Nucleus accumbens (tissue), 56 donors: ENCODE results near the gene COX8C.

Experiments used
- DNase-seq, 56 donors: peaks; one replicate each; lab custom pipeline; 2025; lab: John Stamatoyannopoulos, UW

Gene COX8C

GRCh38 chr14:93346926-93347721, at the start of gene COX8C:
COX8C (plus strand) TSS chr14:93347182; CDS start chr14:93347269, 87 bp downstream.
- DNase-seq, result no peak

- DNase-seq, result no peak
These were observed 47.6 kb upstream of the COX8C start for GRCh38 chr14:93299416-93299815.

GRCh38 chr14:93299866-93300265, 47.1 kb upstream of the COX8C start:
- no peak for DNase-seq

- DNase-seq, result no peak
These were observed 45.0 kb upstream of the COX8C start for GRCh38 chr14:93301821-93302447.

- no peak for DNase-seq
These were observed 44.0 kb upstream of the COX8C start for GRCh38 chr14:93302688-93303581.

GRCh38 chr14:93303659-93304058, 43.3 kb upstream of the COX8C start:
- DNase-seq, result peak in 23 of 56 donors; percentile 1 to 41 (median 15)

- DNase-seq, result no peak
These were observed 42.2 kb upstream of the COX8C start for GRCh38 chr14:93304771-93305170.

GRCh38 chr14:93305725-93306418, 41.1 kb upstream of the COX8C start:
- DNase-seq, result no peak

- DNase-seq, result no peak
These were observed 40.2 kb upstream of the COX8C start for GRCh38 chr14:93306812-93307211.

- DNase-seq, result no peak
These were observed 38.2 kb upstream of the COX8C start for GRCh38 chr14:93308686-93309345.

- DNase-seq, result no peak
These were observed 37.5 kb upstream of the COX8C start for GRCh38 chr14:93309427-93309966.

- DNase-seq, result no peak
These were observed 35.9 kb upstream of the COX8C start for GRCh38 chr14:93311082-93311481.

GRCh38 chr14:93315575-93315974, 31.4 kb upstream of the COX8C start:
- DNase-seq, result no peak

- DNase-seq, result no peak
These were observed 30.3 kb upstream of the COX8C start for GRCh38 chr14:93316716-93317115.

GRCh38 chr14:93317210-93317874, 29.6 kb upstream of the COX8C start:
- DNase-seq, result no peak

GRCh38 chr14:93317875-93318807, 28.8 kb upstream of the COX8C start:
- DNase-seq, result no peak

GRCh38 chr14:93318927-93319326, 28.1 kb upstream of the COX8C start:
- DNase-seq, result no peak

- no peak for DNase-seq
These were observed 27.5 kb upstream of the COX8C start for GRCh38 chr14:93319494-93319893.
